Sigmoid colon (tissue), 4 donors: ENCODE measurements around the gene FXR1.

Experiments
- CTCF ChIP-seq, 4 experiments: fragments of 450-650 bp in 3 of 4; fragments of 200-600 bp in 1 of 4; IDR thresholded peaks; one replicate each; pipeline ENCODE4 v1.5.1; 2016 to 2019; ENCODE audit warnings: antibody characterized with exemption in 4 of 4, mild to moderate bottlenecking in 3 of 4, moderate library complexity in 2 of 4
- EP300 ChIP-seq, 4 donors: sonication (generic); formaldehyde crosslinking; IDR thresholded peaks; one replicate each; pipeline ENCODE4 v1.6.1; 2017; ENCODE audit warnings: antibody characterized with exemption in 4 of 4

GRCh38 chr3:180871901-180872300, 40.6 kb upstream of the FXR1 start:
- no peak for TF ChIP-seq CTCF (IDR thresholded peaks at IDR 0.05)
- TF ChIP-seq EP300 (IDR thresholded peaks at IDR 0.05) = no peak
